Left ventricle myocardium inferior (tissue), 1 donor: ENCODE results near the gene ZYG11A. TPM values are rescaled to one million over a fixed set of nuclear protein-coding genes. Genes with fewer than 3 reads are reported as not detected.

Source experiments
- DNase-seq: peaks from one replicate; pipeline ENCODE4 v3.0.0-alpha.2; 2020
- H3K27ac ChIP-seq: fragments of 200-600 bp; replicated peaks from 2 replicates; pipeline ENCODE4 v1.8.0; 2021
- H3K27me3 ChIP-seq: fragments of 200-600 bp; 2 replicates; pipeline ENCODE4 v1.8.0; 2021; ENCODE audit warnings: low read depth
- H3K36me3 ChIP-seq: fragments of 200-600 bp; 2 replicates; pipeline ENCODE4 v1.8.0; 2021
- H3K4me1 ChIP-seq: fragments of 200-600 bp; 2 replicates; pipeline ENCODE4 v1.8.0; 2021
- H3K4me3 ChIP-seq: fragments of 200-600 bp; 2 replicates; pipeline ENCODE4 v1.8.0; 2021; ENCODE audit warnings: mild to moderate bottlenecking, moderate library complexity
- H3K9me3 ChIP-seq: fragments of 200-600 bp; replicated peaks from 2 replicates; pipeline ENCODE4 v1.8.0; 2021
- intact Hi-C: fragments of 100-400 bp; cut with micrococcal nuclease; formaldehyde crosslinking; loops from one replicate; pipeline ENCODE4 v1.11.0; 2022
- total RNA-seq: library from RNA; stranded (reverse); fragmentation: NEBNext Ultra II Directional; extraction: Animal tissue kit (Norgen Biotek cat#: 25700); gene quantifications from one replicate; pipeline ENCODE4 v1.2.1, GENCODE V29; 2021
- TF ChIP-seq, protein P1 (sequence below): fragments of 200-600 bp; IDR thresholded peaks from 2 replicates; pipeline ENCODE4 v1.8.0; 2021; ENCODE audit warnings: antibody characterized with exemption, mild to moderate bottlenecking, borderline replicate concordance
- donor health status: DM: no; HTN: yes; CAD: no; lungs with severe emphysema.

ZYG11A gene
- total RNA-seq, 1 donor from 2014 or later = not detected

GRCh38 chr1:52919051-52919722 lies 76.6 kb downstream of the ZYG11A start:
- Histone ChIP-seq H3K4me3 (no peak overlapping the region), H3K36me3 (no peaks in the 10 kb centered on the region), H3K9me3 (no peaks in the 10 kb centered on the region), H3K4me1 (peaks cover 66% of the 10 kb centered on the region), H3K27me3 (peaks cover 11% of the 10 kb centered on the region), H3K27ac (peak overlapping the region; percentile 94)
- DNase-seq = no peak
- TF ChIP-seq, protein P1, sequence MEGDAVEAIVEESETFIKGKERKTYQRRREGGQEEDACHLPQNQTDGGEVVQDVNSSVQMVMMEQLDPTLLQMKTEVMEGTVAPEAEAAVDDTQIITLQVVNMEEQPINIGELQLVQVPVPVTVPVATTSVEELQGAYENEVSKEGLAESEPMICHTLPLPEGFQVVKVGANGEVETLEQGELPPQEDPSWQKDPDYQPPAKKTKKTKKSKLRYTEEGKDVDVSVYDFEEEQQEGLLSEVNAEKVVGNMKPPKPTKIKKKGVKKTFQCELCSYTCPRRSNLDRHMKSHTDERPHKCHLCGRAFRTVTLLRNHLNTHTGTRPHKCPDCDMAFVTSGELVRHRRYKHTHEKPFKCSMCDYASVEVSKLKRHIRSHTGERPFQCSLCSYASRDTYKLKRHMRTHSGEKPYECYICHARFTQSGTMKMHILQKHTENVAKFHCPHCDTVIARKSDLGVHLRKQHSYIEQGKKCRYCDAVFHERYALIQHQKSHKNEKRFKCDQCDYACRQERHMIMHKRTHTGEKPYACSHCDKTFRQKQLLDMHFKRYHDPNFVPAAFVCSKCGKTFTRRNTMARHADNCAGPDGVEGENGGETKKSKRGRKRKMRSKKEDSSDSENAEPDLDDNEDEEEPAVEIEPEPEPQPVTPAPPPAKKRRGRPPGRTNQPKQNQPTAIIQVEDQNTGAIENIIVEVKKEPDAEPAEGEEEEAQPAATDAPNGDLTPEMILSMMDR = no peak
- intact Hi-C loops = no loop called here

- intact Hi-C loops = no loop called here
These were observed 77.3 kb downstream of the ZYG11A start for GRCh38 chr1:52919723-52920483.

GRCh38 chr1:52920791-52921291 lies 78.3 kb downstream of the ZYG11A start:
- Histone ChIP-seq H3K4me3 (peak overlapping the region; percentile 83), H3K9me3 (no peaks in the 10 kb centered on the region), H3K36me3 (no peaks in the 10 kb centered on the region), H3K27ac (peak overlapping the region; percentile 94), H3K27me3 (peaks cover 11% of the 10 kb centered on the region), H3K4me1 (peaks cover 57% of the 10 kb centered on the region)
- intact Hi-C loops = no loop called here
- TF ChIP-seq, protein P1 = no peak
- DNase-seq = peak; percentile 45

More at GRCh38 chr1:52919723-52920483, 77.3 kb downstream of the ZYG11A start:
- H3K27ac ChIP-seq = peak overlapping the region; percentile 94
- no peak for DNase-seq
- H3K9me3 ChIP-seq = no peaks in the 10 kb centered on the region
- H3K4me3 ChIP-seq = peak overlapping the region; percentile 83
- H3K4me1 ChIP-seq = peaks cover 59% of the 10 kb centered on the region
- TF ChIP-seq, protein P1 = no peak
- H3K27me3 ChIP-seq = peaks cover 11% of the 10 kb centered on the region
- no peaks in the 10 kb centered on the region for H3K36me3 ChIP-seq

DNA sequence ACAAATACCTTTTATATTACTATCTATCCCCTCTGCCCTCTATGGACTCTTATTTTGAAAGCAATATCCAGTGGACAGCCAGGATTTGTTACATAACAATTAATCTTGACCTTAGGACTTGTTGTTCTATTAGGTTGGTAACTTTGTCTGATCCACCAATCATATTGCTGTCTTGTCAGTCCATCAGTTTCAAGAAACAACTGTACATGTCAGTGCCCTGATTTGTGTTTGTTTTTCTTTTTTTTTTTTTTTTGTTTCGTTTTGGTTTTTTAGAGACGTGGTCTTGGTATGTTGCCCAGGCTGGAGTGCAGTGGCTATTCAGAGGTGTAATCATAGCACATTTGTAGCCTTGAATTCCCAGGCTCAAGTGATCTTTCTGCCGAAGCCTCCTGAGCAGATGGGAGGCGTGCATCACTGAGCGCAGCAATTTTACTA lies 83.0 kb downstream of the ZYG11A start:
- TF ChIP-seq, protein P1 = no peak
- Histone ChIP-seq H3K4me3 (peak overlapping the region; percentile 84), H3K27me3 (peaks cover 11% of the 10 kb centered on the region), H3K9me3 (no peaks in the 10 kb centered on the region), H3K4me1 (peaks cover 53% of the 10 kb centered on the region), H3K27ac (peak overlapping the region; percentile 91), H3K36me3 (no peaks in the 10 kb centered on the region)
- intact Hi-C loops = no loop called here
- no peak for DNase-seq

DNA sequence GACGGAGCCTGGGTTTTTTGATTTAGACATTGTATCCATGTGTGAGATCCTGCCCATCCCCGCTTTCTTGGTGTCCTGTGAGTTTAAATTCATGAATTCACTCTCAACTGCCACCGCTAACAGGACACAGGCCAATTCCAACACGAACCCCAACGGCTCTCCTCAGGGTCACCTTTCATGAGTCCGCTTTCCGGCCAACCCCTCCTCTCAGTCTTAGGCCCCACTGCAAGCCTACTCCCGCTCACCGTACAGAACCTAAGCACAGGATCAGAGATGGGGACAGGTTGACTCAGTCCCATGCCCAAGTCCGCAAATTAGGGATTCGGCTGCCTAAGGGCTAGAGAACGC lies 84.3 kb downstream of the ZYG11A start:
- H3K4me3 ChIP-seq = peak overlapping the region; percentile 84
- no peaks in the 10 kb centered on the region for H3K9me3 ChIP-seq
- no peaks in the 10 kb centered on the region for H3K27me3 ChIP-seq
- H3K4me1 ChIP-seq = peaks cover 42% of the 10 kb centered on the region
- H3K27ac ChIP-seq = peak overlapping the region; percentile 91
- no peak for DNase-seq
- intact Hi-C loops = no loop called here
- TF ChIP-seq, protein P1 = no peak
- H3K36me3 ChIP-seq = no peaks in the 10 kb centered on the region
